DOHH2 (cell line): ENCODE measurements around the gene KCNQ1.

Source experiments
- H3F3A ChIP-seq: fragments of 200-600 bp; sonication (generic), shearing (Covaris generic); 2 replicates; pipeline ENCODE4 v1.6.0; 2016; ENCODE audit warnings: antibody characterized with exemption, mild to moderate bottlenecking; ENCODE audit not compliant: control insufficient read depth, insufficient read depth
- H3K27ac ChIP-seq: fragments of 200-600 bp; sonication (generic); 2 replicates; pipeline ENCODE4 v1.5.1; 2014; ENCODE audit warnings: low read depth, mild to moderate bottlenecking, low read length, moderate library complexity
- H3K27me3 ChIP-seq: fragments of 200-600 bp; sonication (generic); 2 replicates; pipeline ENCODE4 v1.6.1; 2014; ENCODE audit warnings: mild to moderate bottlenecking, low read length, mixed read lengths; ENCODE audit not compliant: control insufficient read depth
- H3K36me3 ChIP-seq: fragments of 200-600 bp; sonication (generic); 2 replicates; pipeline ENCODE4 v1.6.1; 2014; ENCODE audit warnings: mild to moderate bottlenecking, low read length, moderate library complexity, mixed read lengths; ENCODE audit not compliant: control insufficient read depth
- H3K4me1 ChIP-seq: fragments of 200-600 bp; sonication (generic); 2 replicates; pipeline ENCODE4 v1.6.1; 2014; ENCODE audit warnings: mild to moderate bottlenecking, low read length, mixed read lengths; ENCODE audit not compliant: control insufficient read depth
- H3K4me2 ChIP-seq: fragments of 200-600 bp; sonication (generic); 2 replicates; pipeline ENCODE4 v1.6.0; 2014; ENCODE audit warnings: mild to moderate bottlenecking, low read length, moderate library complexity
- H3K4me3 ChIP-seq: fragments of 200-600 bp; sonication (generic); 2 replicates; pipeline ENCODE4 v1.5.1; 2014; ENCODE audit warnings: mild to moderate bottlenecking, low read length, mixed read lengths
- H3K79me2 ChIP-seq: fragments of 200-600 bp; sonication (generic); 2 replicates; pipeline ENCODE4 v1.6.1; 2014; ENCODE audit warnings: mild to moderate bottlenecking, low read length, mixed read lengths; ENCODE audit not compliant: control insufficient read depth
- H3K9me2 ChIP-seq: fragments of 200-600 bp; sonication (generic); replicated peaks from 2 replicates; pipeline ENCODE4 v1.6.1; 2014; ENCODE audit warnings: mild to moderate bottlenecking, low read length, mixed read lengths; ENCODE audit not compliant: control insufficient read depth
- H3K9me3 ChIP-seq: fragments of 200-600 bp; sonication (generic); 2 replicates; pipeline ENCODE4 v1.6.1; 2014; ENCODE audit warnings: antibody characterized with exemption, low read length, mixed read lengths; ENCODE audit not compliant: control insufficient read depth, insufficient read depth
- H4K20me1 ChIP-seq: fragments of 200-600 bp; sonication (generic); 2 replicates; pipeline ENCODE4 v1.6.0; 2014; ENCODE audit warnings: low read depth, mild to moderate bottlenecking, antibody characterized with exemption, low read length, moderate library complexity; ENCODE audit not compliant: control insufficient read depth, insufficient read depth
- EZH2phosphoT487 ChIP-seq: fragments of 200-600 bp; sonication (generic); IDR thresholded peaks from 2 replicates; pipeline ENCODE4 v1.6.1; 2017; ENCODE audit warnings: borderline replicate concordance, mild to moderate bottlenecking, antibody characterized with exemption, low read length, moderate library complexity, mixed read lengths
- TF ChIP-seq, protein P1 (sequence below): fragments of 200-600 bp; sonication (generic); IDR thresholded peaks from one replicate; pipeline ENCODE4 v1.5.1; 2014; ENCODE audit warnings: antibody characterized with exemption, mild to moderate bottlenecking, low read depth, low read length; ENCODE audit not compliant: poor library complexity, severe bottlenecking

KCNQ1 gene

DNA sequence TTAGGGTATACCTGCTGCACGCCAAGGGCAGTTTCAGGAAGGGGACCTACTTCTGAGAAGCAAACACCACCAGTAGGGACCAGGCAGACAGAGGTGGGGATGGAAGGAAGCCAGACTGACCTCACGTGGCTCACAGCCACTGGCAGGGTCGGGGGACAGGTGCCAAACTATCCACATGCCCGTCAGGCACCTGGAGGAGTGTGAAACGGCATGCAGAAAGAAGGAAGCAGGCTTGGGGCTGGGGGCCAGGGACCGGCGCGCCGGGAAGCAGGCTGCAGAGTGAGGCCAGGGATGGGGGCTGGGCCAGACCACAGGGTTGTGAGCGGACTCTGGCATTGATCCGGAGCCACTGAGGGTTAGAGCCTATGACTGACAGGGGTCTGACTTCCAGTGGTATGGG lies 393.3 kb downstream of the KCNQ1 start:
- Histone ChIP-seq H3K4me1 (no peaks in the 10 kb centered on the region), H3K79me2 (no peaks in the 10 kb centered on the region), H3K36me3 (no peaks in the 10 kb centered on the region), H3K4me2 (no peak overlapping the region), H3K27ac (no peak overlapping the region), H3K27me3 (no peaks in the 10 kb centered on the region), H3K9me2 (no peaks in the 10 kb centered on the region), H3F3A (no peaks in the 10 kb centered on the region), H3K9me3 (no peaks in the 10 kb centered on the region), H4K20me1 (no peaks in the 10 kb centered on the region), H3K4me3 (no peak overlapping the region)
- TF ChIP-seq, protein P1, sequence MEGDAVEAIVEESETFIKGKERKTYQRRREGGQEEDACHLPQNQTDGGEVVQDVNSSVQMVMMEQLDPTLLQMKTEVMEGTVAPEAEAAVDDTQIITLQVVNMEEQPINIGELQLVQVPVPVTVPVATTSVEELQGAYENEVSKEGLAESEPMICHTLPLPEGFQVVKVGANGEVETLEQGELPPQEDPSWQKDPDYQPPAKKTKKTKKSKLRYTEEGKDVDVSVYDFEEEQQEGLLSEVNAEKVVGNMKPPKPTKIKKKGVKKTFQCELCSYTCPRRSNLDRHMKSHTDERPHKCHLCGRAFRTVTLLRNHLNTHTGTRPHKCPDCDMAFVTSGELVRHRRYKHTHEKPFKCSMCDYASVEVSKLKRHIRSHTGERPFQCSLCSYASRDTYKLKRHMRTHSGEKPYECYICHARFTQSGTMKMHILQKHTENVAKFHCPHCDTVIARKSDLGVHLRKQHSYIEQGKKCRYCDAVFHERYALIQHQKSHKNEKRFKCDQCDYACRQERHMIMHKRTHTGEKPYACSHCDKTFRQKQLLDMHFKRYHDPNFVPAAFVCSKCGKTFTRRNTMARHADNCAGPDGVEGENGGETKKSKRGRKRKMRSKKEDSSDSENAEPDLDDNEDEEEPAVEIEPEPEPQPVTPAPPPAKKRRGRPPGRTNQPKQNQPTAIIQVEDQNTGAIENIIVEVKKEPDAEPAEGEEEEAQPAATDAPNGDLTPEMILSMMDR = no peak
- TF ChIP-seq EZH2phosphoT487 = no peak

DNA sequence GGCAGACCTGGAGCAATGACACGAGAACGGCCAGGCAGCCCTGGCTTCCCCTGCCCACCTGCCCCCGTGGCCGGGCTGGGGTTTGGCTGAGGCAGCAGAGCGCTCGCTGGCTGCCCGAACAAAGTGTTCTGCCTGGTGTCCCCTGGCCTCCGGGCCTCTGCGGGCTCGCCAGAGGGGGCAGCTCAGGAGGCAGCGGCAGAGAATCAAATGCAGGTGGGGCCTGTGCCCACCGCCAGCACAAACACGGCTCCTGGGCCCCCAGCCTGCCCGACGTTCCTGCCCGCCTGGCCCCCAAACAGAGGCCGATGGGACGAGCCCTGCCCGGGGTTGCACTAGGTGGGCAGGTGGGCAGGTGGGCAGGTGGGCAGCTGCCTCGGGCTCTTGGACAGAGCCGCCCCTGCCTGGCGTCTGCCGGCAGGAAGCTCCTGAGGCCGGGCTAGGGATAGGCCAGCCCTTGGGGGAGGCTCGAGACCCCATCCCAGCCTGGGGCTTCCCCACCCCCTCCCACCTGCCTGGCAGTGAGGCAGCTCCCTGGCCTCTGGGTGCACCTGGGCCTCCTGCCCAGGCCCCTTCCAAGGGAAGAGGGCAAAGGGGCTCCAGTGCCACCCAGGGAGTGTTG lies 394.0 kb downstream of the KCNQ1 start:
- Histone ChIP-seq H3F3A (no peaks in the 10 kb centered on the region), H4K20me1 (no peaks in the 10 kb centered on the region), H3K36me3 (no peaks in the 10 kb centered on the region), H3K4me3 (no peak overlapping the region), H3K27ac (no peak overlapping the region), H3K9me3 (no peaks in the 10 kb centered on the region), H3K79me2 (no peaks in the 10 kb centered on the region), H3K27me3 (no peaks in the 10 kb centered on the region), H3K9me2 (no peaks in the 10 kb centered on the region), H3K4me1 (no peaks in the 10 kb centered on the region), H3K4me2 (no peak overlapping the region)
- TF ChIP-seq, protein P1 = no peak
- TF ChIP-seq EZH2phosphoT487 = no peak

DNA sequence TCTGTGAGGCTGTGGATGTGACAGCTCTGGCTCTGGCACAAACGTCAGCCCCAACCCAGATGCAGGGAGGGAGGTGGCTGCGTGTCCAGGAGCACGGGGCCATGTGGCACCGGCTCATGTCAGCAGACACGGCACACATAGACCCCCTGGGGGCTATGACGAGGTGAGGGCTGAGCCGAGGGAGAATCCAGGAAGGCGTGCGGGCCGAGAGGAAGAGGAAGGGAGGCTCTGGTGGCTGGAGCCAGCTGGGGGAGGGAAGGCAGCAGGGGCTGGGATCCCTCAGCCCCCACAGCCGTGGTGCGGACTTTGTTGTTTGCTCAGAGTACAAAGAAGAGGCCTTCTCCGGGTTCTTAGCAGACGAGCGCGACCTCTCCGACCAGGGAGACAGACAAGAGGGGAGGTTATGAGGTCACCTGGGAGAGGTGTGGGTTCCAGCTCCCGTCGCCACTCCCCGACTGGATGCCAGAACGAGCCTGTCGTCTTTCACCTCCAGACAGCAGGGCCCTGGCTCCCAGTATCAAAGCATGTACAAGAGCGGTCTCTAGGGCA lies 394.7 kb downstream of the KCNQ1 start:
- Histone ChIP-seq H3K9me3 (no peaks in the 10 kb centered on the region), H3K27me3 (no peaks in the 10 kb centered on the region), H3K4me1 (no peaks in the 10 kb centered on the region), H3K4me3 (no peak overlapping the region), H4K20me1 (no peaks in the 10 kb centered on the region), H3F3A (no peaks in the 10 kb centered on the region), H3K4me2 (no peak overlapping the region), H3K27ac (no peak overlapping the region), H3K79me2 (no peaks in the 10 kb centered on the region), H3K36me3 (no peaks in the 10 kb centered on the region), H3K9me2 (no peaks in the 10 kb centered on the region)
- TF ChIP-seq, protein P1 = no peak
- no peak for TF ChIP-seq EZH2phosphoT487
